Stimulated activated CD4-positive, alpha-beta T cell treated with anti-CD3 and anti-CD28 coated beads, Interleukin-2, amount 100 ng/mL, for 4 hours (primary cell): ENCODE measurements around the gene FMOD.

Experiments
- DNase-seq: peaks from one replicate; pipeline ENCODE4 v3.0.0-alpha.2; 2020; ENCODE audit warnings: low read depth

Gene FMOD

DNA sequence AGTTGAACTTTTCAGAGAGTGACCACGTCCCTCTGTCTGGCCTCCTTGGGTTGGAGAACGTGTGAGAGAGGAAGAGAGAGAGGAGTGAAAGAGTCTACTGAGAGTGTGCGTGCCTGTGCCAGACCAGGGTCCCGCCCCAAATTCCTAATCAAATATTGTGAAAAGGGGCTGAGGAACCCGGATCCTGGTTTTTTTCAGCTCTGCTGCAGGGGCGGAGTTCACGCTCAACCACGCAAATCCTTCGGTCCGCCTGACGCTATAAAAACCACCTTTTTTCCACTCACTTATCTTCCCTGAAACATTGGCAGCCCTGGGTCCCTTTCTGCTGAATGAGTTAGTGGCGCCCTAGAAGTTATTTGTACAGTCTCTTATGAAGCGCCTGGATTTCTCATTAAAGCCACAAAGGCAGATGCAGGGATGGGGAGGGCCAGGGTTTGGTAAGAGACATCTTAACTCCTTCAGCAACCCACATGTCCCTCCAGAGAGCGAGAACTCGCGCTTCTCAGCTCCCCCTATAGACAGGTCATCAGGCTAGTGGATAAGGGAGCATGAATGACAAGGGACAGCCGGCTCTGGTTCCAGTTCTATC, at the start of gene FMOD:
FMOD (minus strand) TSS at position 86 of the 589 bp plus-strand sequence. CDS start 2,852 bp downstream, outside the sequence.
- DNase-seq: no peak

GRCh38 chr1:203396595-203397194, 45.8 kb upstream of the FMOD start:
- no peak for DNase-seq

DNA sequence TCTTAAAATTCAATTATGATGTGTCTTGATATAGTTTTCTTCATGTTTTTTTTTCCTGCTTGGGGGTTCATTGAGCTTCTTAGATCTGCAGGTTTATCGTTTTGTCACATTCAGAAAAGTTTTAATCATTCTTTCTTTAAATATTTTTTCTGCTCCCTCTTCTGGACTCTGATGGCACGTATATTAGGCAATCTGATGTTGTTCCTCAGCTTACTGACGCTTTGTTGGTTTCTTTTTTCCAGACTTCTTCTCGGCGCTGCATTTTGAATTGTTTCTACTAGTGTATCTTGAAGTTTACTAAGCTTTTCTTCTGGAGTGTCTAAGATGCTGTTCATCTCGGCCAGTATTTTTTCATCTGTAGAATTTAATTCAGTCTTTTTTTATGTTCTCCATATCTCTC, 44.8 kb upstream of the FMOD start:
- no peak for DNase-seq

- DNase-seq: no peak
Observed at GRCh38 chr1:203390298-203390697, 39.4 kb upstream of the FMOD start.

DNA sequence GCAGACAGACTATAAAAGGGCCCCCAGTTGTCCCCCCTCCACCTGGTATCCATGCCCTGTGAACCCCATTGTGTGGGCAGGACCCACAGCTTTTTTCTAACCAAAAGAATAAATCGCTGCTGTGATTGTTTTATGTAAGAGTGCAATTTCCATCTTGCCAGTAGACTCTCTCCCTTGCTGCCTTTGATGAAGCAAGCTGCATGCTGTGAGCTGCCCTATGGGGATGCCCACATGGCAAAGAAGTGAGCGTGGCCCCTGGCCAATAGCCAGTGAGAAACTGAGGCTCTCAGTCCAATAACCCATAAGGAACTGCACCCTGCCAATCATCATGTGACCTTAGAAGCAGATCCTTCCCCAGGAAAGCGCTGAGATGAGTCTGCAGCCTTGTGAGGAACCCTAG, 37.8 kb upstream of the FMOD start:
- DNase-seq: no peak

- DNase-seq: no peak
Observed at GRCh38 chr1:203382026-203382425, 31.1 kb upstream of the FMOD start.

- DNase-seq: no peak
Observed at GRCh38 chr1:203381151-203381751, 30.3 kb upstream of the FMOD start.

GRCh38 chr1:203380420-203381150, 29.7 kb upstream of the FMOD start:
- DNase-seq: no peak

DNA sequence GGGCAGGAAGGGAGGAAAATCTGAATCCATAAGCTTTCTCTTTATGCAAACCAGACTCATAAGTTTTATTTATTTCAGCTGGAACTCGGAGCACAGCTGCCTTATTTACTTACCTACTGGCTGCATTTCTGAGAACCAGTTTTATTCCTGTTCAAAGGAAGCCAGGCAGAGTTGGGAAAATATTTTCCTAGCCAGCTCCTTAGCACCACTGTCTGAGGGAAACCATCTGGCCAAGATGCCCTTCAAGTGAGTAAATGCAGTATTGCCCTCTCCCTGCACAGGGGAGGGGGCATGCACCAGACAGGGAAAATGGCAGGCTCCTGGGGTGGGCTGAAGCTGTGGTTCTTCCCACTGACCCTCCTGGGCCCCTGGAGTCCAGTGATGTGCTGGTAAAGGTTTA, 28.9 kb upstream of the FMOD start:
- DNase-seq: no peak

- no peak for DNase-seq
Observed at GRCh38 chr1:203378556-203379245, 27.8 kb upstream of the FMOD start.

- no peak for DNase-seq
Observed at GRCh38 chr1:203373991-203374390, 23.1 kb upstream of the FMOD start.

- DNase-seq: no peak
Observed at GRCh38 chr1:203373002-203373401, 22.1 kb upstream of the FMOD start.

DNA sequence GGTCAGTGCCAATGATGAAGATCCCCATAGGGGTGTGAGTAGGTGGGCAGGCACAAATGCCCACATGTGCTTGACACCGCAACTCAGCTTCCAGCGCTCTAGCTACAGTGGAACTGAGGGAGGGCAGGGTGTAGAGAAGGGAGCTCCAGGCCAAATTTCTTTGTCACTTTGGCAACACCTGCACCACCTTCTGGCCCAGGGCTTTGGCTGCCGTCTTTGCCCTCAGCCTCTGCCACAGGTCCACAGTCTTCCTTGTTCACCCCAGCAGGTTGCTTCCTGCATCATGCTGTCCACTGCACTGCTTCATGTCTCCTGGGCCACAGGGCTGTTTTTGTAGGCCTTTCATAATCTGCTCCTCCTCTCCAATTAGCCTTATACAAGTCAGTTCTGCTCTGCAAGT, 20.4 kb upstream of the FMOD start:
- DNase-seq: no peak

GRCh38 chr1:203369666-203370065, 18.7 kb upstream of the FMOD start:
- no peak for DNase-seq

- no peak for DNase-seq
Observed at GRCh38 chr1:203368624-203369451, 17.9 kb upstream of the FMOD start.

DNA sequence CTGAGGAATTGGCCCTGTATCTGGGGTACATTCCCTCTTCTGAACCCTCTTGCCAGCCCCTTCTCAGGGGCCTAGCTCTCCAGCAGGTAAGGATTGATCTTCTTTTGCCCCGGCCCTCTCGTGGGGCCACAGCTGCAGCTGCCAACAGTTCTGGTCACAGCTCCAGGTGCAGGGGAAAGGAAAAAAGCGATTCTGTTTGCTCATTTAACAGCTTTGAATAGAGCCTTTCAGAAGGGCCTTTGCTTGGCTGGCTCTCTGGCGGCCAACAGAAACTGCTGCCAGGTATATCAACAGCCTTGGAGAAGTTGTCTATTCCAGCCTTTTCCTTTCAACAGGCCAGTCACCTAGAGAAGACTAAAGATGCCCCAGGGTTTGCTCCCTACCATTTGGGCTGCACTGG, 16.1 kb upstream of the FMOD start:
- DNase-seq: no peak

DNA sequence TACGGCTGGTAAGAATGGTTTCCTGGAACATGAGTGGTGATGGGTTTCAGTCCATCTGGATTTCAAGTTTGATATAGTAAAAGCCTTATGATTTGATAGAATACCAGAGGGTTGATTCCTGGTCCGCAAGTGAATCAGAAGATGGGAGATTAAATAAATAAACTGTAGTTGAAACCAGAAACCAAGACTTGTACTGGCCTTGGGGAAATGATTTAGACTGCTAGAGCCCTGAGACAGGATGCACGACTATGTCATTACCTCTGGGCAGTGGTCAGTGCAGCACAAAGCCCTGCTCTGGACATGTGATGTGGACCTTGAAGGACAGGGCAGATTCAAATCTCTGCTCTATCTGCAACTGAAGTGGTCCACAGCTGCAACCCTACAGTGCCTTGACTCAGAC, 15.6 kb upstream of the FMOD start:
- DNase-seq: no peak

DNA sequence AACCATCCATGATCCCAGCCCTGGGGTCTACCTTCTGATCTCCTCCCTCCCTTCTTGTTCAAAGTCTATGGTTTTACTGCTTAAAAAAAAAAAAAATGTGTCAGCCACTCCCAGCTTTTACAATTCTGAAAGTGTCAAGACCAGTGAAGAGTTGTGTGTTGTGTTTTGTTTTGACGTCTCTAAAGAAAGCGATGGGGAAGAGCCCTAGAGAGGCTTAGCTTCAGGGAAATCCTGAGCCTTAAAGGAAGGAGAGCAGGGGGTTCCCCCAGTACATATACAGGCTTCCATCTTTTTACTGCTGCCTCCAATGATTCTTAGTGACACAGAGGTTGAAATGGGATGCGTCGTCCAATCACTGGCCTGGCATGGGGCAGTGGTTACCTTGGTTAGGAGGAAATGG, 13.9 kb upstream of the FMOD start:
- DNase-seq: no peak

DNA sequence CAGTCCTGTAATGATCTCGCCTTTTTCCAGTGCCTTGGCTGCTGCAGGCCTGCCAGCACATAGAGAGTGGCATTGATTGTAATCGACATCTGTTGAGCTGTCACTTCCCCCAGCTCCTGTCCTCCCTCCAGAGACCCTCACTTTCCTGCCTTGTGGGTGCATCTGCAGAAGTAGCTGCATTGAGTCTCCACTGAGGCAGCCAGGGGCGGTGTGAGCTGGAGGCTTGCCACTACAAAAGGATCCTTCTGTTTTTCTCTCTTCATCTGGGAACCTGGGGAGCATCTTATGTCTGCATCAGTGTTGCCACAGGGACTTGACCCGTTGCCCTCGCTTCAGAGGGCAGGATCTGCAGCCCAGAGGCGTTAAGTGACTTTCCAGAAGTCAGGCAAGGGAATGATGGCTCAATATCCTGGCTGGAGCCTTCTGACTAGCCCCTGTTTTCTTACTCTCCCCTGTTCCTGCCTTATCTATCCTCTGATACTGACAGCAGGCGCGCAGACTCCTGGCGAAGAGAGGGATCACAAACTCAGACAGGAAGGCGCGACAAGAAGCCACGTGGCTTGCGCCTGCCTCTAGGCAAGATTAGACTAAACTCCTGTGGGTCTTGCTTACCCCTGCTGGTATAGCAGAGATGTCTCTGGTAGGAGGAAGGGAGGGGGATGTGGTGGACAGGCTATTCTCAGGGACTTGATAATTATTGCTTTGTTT, 13.3 kb upstream of the FMOD start:
- no peak for DNase-seq

DNA sequence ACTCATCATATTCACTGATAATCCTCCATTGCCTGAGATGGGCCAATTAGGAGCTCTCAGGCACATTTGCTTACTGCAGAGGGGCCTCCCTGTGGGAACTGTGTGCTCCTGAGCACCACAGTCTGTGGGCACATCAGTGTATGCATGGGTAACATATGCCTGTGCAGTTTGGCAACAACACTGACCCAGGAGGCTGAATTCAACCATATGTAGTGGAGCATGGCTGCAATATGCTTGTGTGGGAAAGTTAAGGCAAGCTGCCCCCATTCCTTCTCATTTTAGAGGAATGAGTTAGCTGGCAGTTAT, 11.8 kb upstream of the FMOD start:
- DNase-seq: no peak
